Measurements from ENCODE around the gene HSD17B2.
"Not testable (repeated sequence)": the region's sequence is repeated elsewhere in the genome, so short reads cannot be mapped to it uniquely, and the experiment has no call there.

Gene HSD17B2

DNA sequence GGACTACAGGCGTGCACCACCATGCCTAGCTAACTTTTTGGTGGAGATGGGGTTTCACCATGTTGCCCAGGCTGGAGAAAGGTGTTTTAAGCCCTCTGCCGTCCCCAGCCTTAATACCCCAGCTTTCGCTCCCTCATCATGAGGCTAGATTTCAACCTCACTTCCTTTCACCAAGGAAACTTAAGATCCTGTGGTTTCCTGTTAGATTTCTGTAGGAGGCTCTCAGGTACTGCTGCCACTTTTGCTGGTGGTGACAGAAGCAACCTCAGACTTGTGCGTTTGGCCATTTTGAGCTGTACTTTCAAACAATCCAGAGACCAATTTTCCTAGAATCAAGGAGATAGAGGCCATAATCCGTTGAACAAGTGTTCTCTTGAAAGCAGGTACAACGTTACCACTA lies 98.7 kb downstream of the HSD17B2 start:
- TF ChIP-seq, protein P1, sequence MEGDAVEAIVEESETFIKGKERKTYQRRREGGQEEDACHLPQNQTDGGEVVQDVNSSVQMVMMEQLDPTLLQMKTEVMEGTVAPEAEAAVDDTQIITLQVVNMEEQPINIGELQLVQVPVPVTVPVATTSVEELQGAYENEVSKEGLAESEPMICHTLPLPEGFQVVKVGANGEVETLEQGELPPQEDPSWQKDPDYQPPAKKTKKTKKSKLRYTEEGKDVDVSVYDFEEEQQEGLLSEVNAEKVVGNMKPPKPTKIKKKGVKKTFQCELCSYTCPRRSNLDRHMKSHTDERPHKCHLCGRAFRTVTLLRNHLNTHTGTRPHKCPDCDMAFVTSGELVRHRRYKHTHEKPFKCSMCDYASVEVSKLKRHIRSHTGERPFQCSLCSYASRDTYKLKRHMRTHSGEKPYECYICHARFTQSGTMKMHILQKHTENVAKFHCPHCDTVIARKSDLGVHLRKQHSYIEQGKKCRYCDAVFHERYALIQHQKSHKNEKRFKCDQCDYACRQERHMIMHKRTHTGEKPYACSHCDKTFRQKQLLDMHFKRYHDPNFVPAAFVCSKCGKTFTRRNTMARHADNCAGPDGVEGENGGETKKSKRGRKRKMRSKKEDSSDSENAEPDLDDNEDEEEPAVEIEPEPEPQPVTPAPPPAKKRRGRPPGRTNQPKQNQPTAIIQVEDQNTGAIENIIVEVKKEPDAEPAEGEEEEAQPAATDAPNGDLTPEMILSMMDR (IDR thresholded peaks at IDR 0.05), result no peak
- no peak for DNase-seq (ENCODE audit: low spot score)
- Histone ChIP-seq H3K27ac (no peak overlapping the region), H3K4me3 (no peak overlapping the region)

DNA sequence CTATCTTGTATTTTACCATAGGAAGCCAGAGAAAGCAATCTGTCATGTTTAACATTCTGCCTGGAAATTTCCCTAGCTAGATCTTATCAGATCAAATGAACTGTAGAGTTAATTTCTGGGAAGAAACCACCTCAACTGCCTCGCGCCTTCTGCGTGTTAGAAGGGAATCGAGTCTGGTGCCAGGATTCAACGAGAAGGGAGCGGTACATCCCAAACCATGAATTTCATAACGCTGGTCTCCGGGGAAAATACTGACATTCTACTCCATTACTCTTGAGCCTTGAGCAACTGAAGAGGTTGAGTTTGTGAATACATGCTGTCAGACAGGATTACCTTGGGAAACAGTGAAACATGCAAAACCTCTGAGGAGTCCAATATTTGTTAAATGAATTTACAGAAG lies 99.8 kb downstream of the HSD17B2 start:
- Histone ChIP-seq H3K4me3 (no peak overlapping the region), H3K27ac (no peak overlapping the region)
- DNase-seq (ENCODE audit: low spot score), result no peak
- TF ChIP-seq, protein P1 (IDR thresholded peaks at IDR 0.05), result no peak

DNA sequence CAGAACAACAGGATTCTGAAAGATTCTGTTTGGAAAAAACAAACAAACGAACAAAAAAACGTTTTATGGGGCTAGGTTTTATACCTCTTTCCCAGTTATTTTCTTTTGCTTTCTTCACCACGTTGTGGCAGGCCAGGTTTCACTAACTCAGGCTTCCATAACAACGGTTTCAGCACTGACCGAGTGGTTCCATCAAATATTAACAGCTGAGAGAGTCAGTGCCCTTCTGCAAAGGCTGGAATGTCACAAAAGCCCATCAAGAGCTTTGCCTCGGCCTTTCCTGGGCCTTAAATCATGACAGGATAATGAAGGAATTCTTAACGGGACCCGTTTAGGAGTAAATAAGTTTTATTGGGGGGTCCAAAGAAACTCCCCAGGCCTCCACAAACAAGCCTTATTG lies 100.8 kb downstream of the HSD17B2 start:
- TF ChIP-seq, protein P1 (IDR thresholded peaks at IDR 0.05), result no peak
- no peak overlapping the region for H3K27ac ChIP-seq
- no peak for DNase-seq (ENCODE audit: low spot score)

DNA sequence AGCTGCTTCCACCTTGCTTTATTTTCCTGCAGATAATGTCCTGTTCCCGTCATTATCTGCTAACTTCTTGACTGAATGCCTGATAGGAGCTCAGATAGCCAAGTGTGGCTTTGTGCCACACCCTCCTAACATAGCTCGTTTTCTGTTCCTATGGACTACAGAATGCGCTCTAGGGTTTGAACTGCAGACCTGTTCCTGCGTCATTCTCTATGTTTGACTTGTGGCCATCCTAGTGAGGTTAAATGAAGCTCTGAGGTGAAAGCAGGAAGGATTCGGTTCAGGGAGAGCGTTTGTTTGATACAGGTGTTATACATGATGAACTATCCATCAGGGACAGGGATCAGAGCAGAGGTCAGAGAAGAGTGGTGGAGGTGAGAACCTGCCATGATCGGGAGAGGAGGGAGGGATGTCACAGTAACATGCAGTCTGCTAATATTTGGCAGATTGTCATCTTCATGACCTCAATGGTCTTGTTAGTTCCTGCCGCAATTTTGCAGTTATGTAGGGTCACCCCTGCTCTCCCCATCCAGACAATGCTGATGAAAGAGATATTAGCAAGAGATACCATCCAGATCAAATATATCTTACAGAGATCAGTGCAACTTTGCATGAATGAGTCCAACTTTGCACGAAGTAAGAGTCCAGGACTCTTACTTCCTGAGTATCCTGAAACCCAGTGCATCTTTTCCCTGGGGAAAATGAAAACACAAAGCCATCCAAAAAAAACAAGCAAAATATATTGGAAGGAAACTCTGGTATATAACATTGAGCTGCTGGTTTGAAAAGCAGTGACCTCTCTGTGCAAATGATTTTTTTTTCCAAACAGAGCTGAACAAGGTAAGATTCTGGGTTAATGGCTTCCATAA lies 102.1 kb downstream of the HSD17B2 start:
- H3K4me3 ChIP-seq, result no peak overlapping the region
- TF ChIP-seq, protein P1 (IDR thresholded peaks at IDR 0.05), result no peak
- no peak for DNase-seq (ENCODE audit: low spot score)
- H3K27ac ChIP-seq, result no peak overlapping the region

More for the DNA sequence above, 100.8 kb downstream of the HSD17B2 start:
- H3K4me3 ChIP-seq, result no peak overlapping the region

DNA sequence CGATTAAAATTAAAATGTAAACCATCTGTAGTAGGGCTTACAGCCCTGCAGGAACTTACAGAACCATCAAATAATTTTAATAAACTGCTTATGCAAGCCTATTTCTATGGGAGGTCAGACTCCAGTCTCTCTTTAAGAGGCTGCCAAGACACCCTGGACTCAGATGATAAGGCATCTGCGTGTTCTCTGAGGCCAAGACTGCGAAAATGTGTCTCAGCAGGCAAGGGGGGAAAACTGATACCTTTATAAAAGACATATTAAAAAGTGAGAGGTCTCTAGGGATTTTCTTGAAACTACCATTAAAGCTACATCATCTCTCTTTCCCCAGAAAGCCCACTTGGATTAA lies 102.7 kb downstream of the HSD17B2 start:
- Histone ChIP-seq H3K27ac (no peak overlapping the region), H3K4me3 (no peak overlapping the region)
- DNase-seq (ENCODE audit: low spot score), result no peak
- TF ChIP-seq, protein P1 (IDR thresholded peaks at IDR 0.05), result no peak

DNA sequence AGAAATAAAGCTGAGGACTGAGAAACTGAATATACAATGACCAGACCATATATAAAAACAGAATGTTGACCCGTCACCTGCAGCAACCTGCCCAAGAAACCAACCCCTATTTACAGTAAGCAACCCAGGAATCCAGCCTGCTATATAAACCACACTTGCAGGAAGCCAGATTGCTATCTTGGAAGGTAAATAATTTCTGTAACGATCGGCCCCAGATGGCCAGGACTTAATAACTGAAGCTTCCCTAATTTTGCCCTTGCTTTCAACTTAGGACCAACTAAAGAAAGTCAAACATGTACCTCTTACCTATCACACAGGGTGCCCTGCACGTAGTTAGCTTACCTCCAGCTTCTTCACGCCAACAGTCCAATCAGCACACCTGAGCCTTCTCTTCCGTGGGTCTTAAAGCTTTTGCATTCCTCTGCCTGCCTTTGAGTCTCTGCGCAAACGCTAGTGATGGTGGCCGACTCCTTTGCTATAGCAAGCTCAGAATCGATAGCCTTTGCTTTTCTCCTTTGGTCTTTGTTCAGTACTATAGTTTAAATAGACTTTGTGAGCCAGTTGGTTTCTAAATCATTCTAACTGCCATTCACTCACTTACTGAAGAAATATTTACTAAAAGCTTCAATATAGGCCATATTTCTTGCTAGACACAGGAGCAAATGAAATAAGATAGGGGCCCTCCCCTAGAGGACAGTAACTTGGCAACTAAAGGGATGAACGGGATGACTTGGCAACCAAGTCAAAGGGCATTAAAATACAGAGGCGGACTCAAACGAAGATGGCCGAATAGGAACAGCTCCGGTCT lies 103.6 kb downstream of the HSD17B2 start:
- DNase-seq (ENCODE audit: low spot score), result no peak
- TF ChIP-seq, protein P1 (IDR thresholded peaks at IDR 0.05), result no peak
- no peak overlapping the region for H3K27ac ChIP-seq
- no peak overlapping the region for H3K4me3 ChIP-seq

DNA sequence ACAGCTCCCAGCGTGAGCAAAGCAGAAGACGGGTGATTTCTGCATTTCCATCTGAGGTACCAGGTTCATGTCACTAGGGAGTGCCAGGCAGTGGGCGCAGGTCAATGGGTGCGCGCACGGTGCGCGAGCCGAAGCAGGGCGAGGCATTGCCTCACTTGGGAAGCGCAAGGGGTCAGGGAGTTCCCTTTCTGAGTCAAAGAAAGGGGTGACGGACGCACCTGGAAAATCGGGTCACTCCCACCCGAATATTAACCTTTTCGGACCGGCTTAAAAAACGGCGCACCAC lies 104.2 kb downstream of the HSD17B2 start:
- H3K4me3 ChIP-seq; DNase-seq (ENCODE audit: low spot score); H3K27ac ChIP-seq: not testable (repeated sequence)
